Measurements from ENCODE around the gene SDR39U1.

Gene SDR39U1

DNA sequence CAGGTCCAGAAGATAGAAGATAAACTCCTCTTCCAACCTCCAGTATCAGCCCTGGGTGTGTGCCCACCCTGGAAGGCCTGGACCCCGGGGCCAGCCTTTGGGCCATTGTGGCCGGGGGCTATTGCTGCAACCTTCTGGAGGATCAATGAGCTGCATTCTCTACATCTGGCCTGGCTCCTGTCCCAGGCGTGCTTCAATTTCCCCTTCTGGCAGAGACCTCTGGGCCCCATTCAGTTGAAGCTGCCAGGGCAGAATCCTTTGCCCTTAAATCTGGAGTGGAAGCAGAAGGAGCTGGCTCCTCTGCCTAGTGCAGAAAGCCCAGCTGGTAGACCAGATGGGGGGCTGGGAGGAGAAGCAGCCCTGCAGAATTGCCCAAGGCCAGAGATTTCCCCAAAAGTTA is 33.8 kb downstream of the SDR39U1 start:
- no peak for DNase-seq (ENCODE audit: low spot score)

DNA sequence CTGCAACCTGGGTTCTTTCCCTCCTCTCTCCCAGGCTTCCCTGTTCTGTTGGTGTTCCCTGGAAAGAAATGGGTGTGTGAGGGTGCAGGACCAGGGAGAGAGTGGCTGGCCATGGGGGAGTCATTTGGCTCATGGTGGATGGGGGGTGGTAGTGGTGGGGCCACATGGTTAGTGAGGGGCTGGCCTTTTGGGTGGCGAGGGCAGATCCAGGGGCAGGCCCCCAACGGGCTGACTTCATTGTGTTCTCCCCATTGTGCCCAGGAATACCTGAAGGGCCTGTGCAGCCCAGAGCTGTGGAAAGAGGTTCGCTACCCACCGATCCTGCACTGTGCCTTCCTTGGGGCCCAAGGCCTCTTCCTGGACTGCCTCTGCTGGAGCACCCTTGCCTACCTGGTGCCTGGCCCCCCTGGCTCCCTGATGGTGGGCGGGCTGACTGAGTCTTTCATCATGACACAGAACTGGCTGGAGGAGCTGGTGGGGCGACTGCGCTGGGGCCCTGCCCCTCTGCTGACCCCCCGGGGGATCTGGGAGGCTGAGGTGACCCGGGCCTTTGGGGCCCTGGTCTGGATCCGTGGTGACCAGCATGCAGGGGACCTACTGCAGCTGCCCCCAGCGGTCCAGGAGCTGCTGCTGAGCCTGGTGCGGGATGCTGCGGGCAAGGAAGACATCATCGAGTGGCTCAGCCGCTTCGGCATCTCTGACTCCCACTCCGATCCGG is 34.8 kb downstream of the SDR39U1 start:
- no peak for DNase-seq (ENCODE audit: low spot score)

DNA sequence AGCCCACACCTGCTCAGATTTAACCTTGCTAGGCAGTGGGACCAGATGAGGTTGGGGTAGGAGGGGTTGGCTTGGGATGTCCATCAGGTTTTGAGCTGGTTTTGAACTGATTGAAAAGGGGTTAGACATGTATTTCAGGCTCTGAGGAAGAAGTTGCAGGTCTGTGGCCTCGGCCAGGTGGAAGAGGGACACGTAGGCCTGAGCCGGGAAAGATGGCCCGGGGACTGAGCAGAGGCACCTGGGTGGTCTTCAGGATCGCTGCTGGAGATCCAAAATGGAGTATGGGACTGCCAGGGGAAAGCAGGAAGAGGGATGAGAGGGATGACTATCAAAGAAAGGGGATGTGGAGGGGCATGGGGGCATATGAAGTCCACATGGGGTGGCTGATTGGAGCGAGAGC is 36.2 kb downstream of the SDR39U1 start:
- DNase-seq (ENCODE audit: low spot score) = no peak

DNA sequence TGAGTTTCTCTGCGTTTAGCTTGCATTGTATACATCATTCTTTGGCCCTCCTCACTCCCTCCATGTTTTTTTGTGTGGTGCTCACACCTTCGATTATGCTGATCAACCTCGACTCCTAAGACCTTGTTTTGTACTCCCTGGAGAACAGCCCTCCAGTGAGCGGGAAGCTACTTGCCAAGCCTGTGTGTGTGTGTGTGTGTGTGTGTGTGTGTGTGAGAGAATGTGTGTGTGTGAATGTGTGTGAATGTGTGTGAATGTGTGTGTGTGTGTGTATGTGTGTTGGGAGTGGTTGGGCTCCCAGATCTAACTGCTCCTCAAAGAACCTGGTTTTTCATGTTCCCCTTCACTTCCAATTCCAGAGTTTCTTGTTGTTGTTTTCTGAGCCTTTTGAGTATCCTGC is 37.8 kb downstream of the SDR39U1 start:
- no peak for DNase-seq (ENCODE audit: low spot score)

DNA sequence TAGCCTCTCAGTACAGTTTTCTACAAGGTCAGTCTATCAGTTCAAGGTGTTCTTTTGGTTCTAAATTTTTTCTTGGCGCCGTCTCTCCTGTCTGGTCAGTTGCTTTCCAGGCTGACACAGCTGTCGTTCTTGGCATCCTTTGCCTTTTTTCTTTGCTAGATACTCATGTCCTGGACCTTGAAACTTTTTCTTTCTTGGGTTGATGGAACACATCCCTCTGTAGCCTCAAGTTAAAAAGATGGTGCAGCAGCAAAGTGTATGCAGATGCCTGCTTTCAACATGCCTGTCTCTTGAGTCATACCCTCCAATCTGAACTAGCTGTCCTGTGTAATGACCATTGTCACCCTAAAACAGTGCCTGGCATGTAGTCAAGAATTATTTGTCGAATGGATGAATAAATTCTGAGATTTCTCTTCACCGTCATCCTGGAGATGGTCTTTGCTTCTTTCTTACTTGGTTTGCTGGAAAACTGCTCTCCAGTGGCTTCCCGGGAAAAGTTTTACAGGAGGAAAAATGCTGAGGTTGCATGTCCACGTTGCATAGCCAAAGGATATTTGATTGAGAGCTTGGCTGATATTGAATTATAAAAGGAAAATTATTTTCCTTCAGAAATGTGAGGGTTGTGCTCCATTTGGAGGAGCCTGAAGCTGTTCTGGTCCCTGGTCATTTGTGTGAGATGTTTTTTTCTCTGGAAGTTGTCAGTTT is 39.1 kb downstream of the SDR39U1 start:
- DNase-seq (ENCODE audit: low spot score) = no peak

DNA sequence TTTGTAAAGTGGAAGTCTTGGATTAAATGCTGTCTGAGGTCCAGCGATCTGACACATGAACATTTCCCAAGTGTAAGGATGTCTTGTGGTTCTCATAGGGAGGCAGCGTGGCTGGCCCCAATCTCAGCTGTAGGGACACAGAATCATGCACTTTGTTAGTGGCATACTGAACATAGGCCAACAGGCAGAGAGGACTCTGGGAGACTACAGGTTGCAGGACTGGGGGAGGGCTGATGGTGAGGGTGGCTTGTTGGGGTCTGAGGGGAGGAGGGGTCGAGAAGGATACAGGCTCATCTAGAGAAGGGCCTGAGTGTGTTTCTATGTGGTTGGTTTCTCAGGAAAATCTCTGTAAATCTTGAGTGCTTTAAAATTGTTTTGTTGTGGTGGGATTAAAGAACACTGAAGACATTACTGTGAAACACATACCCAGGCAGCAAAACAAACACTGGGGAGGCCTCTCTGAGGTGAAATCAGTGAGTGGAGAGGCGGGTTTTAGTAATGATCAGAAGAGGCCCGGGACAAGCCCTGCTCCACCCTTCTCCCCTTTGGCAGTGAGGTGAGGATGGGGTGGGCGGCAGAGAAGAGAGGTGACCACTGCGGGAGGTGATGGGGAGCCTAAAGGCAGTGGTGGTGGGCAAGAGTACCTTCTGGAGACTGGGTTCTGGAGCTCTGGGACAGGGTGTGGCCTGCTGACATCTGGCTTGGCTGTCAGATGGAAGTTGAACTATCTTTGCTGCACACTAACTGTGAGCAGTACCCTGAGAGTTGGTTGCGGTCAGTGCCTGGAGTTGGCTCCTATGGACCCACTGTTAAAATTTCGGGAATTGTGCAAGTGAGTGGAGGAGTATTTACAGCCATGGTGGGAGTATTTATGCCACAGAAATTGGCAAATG is 40.5 kb downstream of the SDR39U1 start:
- DNase-seq (ENCODE audit: low spot score) = no peak

DNA sequence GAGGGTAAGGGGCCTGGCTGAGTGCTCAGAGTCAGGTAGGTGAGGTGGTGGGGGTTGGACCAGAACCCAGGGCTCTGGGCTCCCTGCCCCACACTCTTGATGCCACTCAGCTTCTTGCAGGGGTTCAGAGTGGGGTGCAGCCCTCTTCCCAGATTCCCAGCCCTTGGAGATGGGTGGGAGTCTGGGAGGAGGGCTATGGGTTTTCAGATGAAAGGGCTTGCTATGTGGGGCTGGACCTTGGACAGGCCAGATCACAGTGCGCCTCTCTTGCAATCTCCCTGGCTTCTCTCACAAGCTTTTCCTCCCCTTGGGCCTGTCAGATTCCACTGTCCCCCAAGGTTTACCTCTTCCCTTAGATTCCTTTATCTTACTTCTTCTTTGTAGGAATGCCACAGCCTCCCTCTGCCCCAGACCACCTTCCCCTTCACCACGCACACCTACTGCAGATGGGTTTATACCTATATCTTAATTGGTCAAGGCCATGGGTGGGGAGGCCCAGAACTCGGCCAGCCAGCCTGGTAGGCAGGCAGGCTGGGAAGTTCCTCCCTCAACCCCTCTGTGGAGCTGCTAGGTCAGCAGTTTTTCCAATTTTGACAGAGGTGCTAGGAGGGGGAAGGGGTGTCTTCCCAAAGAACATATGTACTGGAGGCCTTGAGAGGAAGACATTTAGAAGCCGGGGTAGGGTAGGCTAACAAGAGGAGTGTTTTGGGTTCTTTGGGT is 42.4 kb downstream of the SDR39U1 start:
- DNase-seq (ENCODE audit: low spot score) = no peak

DNA sequence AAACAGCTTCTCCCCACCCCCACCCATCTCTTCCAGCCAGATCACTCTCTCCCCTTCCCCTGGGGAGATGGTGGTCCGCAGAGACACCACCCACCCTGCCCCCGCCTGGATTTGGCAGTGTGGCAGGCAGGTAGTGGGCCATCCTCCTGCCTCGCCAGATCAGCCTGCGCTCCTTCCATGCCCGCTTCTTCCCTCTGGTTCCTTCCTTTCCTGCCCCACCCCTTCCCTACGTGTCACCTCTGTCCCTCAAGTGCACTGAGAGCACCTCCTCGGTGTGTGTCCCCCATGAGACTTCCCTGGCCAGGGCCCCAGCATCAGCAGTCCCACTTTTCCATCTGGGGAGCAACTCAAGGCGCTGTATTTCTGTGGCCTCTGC is 43.1 kb downstream of the SDR39U1 start:
- DNase-seq (ENCODE audit: low spot score) = no peak

DNA sequence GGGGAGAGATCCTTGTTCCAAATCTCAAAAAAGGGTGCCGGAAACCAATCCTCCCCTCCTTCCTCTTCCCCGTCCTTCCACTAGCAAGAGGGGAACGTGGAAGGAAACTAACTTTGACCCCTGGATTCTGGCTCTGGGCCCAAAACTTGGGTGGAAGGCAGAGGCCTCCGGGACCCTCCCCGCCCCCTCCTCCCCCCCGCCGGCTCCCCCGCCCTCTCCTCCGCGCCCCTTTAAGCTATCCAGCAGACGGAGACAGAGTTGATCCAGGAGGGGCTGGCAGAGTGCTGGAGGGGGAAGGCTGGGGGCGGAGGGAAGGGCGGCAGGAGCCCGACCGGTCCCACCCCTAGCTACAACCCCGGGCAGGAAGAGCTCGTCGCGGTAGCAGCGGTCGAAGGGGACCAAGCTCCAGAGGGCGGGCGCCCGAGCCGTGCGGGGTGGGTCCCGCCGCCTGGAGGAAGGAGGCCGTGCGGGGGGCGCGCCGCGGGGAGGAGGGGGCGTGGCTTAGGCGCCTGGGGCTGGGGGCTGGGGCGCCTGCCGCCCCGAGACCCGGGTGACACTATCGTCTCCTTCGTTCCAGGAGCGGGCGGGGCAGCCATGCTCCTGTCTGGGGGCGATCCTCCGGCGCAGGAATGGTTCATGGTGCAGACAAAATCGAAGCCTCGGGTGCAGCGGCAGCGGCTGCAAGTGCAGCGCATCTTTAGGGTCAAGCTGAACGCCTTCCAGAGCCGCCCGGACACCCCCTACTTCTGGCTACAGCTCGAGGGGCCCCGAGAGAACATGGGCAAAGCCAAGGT is 43.7 kb downstream of the SDR39U1 start, which contains the start of gene NYNRIN:
NYNRIN (plus strand) TSS at position 351 of the 794 bp plus-strand sequence; CDS start at position 595, 244 bp downstream.
- no peak for DNase-seq (ENCODE audit: low spot score)

DNA sequence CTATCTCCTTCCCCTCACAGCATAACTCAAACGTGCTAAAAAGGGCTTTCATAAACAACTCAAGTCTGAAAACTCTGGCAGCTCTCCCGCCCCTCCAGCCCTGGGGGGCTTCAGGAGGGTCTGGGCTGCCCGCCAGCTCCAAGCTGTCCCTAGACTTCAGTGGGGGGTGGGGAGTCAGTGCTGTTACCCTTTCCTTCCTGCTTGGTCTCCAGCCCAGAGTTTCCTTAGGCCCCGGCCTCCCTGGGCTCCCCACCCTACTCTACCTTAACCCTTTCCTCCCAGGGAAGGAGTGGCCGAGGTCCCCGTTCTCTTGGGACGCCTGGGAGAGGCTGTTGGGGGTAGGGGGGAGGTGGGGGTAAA is 44.3 kb downstream of the SDR39U1 start:
- no peak for DNase-seq (ENCODE audit: low spot score)

DNA sequence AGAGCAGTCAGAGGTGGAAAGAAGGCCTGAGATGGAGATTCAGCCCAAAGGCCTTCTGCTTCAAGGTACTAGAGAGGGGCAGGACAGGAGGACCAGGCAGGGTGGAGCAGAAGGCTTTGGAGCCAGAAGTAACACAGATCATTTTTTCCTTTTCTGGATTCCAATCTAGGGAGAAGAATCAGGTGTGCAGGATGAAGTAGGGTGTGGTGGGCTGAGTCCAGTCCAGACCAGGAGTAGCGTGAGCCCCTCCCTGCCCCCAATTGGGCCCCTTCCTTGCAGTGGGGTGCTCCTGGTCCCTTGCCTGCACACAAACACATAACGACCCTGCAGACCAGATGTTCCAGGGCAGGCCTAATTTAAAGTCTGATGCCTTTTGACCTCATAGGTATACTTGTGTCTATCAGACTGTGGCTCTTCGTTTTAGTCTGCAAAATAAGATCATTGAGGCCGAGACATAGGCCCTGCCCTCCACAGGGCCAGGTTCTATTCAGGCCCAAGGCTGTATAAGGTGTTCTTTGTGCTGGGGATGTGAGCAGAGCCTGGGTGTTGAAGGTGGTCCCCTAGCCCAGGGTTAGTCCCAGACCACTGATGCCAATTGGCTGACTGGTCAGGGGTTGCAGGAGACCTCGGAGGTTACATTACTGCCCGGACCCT is 44.8 kb downstream of the SDR39U1 start:
- no peak for DNase-seq (ENCODE audit: low spot score)

DNA sequence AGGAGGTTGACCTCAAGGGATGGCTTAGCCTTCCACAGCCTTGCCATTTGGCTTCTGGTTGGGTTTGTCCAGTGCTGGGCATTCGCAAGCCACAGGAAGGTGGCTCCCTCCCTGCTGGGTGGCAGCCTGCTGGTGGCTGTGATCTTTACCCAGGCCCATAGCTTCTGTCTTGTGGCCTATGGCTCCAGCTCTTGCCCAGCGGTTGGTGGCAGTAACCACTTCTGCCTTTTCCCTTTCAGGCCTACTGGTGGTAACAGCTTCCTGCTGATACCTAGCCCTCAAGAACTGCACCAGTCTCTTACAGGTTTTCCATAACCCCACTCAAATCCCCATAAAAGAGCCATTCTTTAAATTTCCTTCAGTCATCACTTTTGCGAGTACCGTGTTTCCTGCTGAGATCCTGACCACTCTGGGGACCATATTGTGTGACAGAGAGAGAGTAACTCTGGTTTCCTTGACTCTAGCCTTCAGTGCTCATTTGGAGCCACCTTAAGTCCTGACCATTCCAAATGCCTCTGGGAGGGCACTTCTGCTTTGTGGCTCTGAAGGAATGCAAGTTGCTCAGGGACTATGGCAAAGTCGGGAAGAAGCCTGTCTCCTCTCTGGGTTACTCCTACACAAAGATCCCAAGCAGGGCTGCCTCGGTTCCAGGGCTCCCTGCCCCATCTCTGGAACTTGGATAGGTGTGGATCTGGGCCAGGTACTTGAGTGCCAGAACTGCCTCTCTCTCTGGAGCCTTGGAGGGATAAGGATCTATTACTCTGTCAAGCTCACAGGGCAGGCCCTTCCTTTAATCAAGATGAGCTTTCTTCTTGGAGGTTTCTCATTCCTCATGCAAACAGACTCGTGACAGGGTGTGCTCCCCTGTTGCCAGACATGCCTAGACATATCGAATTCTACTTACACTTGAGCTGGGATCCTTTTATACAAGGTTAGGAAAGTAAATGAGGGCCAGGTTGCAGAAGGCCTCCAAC is 46.7 kb downstream of the SDR39U1 start:
- DNase-seq (ENCODE audit: low spot score) = no peak

DNA sequence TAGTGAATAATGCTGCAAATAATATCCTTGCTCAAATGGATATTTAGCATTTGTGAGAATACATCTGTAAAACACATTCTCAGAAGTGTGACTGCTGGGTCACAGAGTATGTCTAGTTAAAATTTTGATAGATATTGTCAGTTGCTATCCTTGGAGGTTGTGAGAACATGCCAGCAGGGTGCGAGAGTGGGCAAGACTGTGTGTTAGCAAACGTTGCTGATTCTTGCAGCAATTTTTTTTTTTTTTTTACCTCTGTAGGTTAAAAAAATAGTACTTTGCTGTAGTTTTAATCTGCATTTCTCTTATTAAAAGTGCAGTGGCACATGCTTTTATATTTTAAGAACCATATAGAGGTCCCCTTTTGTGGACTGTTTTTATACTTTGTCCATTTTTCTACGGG is 48.3 kb downstream of the SDR39U1 start:
- DNase-seq (ENCODE audit: low spot score) = peak; percentile 53

DNA sequence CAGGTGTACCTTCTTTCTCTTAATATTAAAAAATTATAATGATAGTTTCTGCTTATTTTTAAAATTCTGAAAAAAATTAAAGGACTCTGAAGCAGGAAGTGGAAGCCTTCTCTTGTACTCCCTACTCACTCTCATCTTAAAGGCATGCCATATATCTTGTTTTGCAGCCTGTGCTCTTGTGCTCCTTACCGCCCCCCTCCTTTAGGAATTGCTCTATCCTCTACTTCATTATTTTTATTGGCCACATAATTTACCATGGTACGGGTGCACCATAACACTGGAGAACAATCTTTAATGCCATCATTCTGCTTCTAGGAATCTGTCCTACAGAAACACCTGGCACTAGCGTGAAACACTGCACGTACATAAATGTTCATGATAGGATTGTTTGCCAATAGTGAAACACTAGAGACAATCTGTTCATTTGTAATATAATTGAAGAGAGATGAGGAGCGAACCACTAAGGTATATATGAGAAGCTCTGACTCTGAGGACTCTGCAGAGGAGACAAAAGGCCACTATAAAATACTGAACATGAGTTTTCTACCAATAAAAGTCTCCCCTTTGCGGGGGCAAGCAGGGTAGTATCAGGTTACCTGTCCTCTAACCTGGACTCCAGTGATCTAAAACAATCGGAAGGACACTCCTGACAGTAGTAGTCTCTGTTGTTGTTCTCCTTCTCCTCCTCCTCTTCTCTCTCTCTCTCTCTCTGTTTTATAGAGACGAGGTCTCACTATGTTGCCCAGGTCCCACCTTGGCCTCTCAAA is 50.1 kb downstream of the SDR39U1 start:
- DNase-seq (ENCODE audit: low spot score) = no peak

DNA sequence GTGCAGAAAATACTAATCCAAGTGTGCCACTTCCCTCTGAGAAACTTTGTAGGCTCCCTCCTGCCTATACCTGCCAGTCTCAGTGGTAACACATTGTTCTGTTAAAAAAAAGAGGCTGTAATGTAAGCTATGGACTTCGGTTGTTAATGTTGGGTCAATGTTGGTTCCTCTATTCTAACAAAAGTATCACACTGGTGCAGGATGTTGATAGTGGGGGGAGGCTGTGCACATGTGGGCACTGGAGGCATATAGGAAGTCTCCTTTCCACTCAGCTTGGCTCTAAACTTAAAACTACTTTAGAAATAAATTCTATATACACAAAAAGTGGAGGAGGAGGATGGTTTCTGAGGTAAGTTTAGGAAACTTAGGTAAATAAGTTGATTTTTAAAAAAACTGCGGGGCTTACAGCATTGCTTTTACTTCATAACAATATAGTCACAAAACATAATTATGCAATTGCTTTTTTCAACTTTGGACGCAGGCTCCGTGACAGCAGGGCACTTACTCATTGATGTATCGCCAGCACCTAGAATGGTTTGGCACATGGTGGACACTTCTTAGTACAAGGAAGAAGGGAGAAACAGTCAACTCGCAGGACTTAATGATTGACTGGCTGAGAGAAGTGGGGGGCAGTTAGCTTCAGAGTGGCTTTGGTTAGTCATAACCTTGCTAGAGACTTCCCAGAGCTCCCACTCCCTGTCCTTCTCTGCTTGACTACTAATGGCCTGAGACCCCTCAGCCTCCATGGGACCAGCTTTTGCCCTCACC is 51.7 kb downstream of the SDR39U1 start:
- DNase-seq (ENCODE audit: low spot score) = no peak
